CD8-positive, alpha-beta memory T cell (primary cell): ENCODE measurements around the gene MRPL1. TPM values are rescaled to one million over a fixed set of nuclear protein-coding genes. Genes with fewer than 3 reads are reported as not detected.

Experiments
- CTCF ChIA-PET: fragments of 350-600 bp; sonication (Branson Sonifier 250); formaldehyde crosslinking; loops from one replicate; lab custom pipeline; 2021; ENCODE audit warnings: antibody characterized with exemption; lab: Charles Lee
- POLR2A ChIA-PET: fragments of 350-600 bp; sonication (Branson Sonifier 250); formaldehyde crosslinking; loops from one replicate; lab custom pipeline; 2021; ENCODE audit warnings: antibody characterized with exemption; lab: Charles Lee
- DNase-seq, 5 donors: peaks; one replicate each; pipeline versions ENCODE4 v3.0.0 to v3.0.0-alpha.2; 2020 to 2022; ENCODE audit warnings: mixed read lengths in 1 of 5
- H3K27ac ChIP-seq: one replicate; pipeline ENCODE4 v1.7.0; 2013; ENCODE audit warnings: low read depth, mild to moderate bottlenecking, low read length, moderate library complexity
- H3K27me3 ChIP-seq: 2 replicates; pipeline ENCODE4 v1.7.0; 2013; ENCODE audit warnings: low read length, mild to moderate bottlenecking; ENCODE audit not compliant: insufficient read depth, poor library complexity, severe bottlenecking
- H3K36me3 ChIP-seq: 2 replicates; pipeline ENCODE4 v1.7.0; 2013; ENCODE audit warnings: mild to moderate bottlenecking, low read length, moderate library complexity; ENCODE audit not compliant: insufficient read depth
- H3K4me1 ChIP-seq: 2 replicates; pipeline ENCODE4 v1.7.0; 2013; ENCODE audit warnings: mild to moderate bottlenecking, low read length, moderate library complexity; ENCODE audit not compliant: insufficient read depth
- H3K4me3 ChIP-seq: 2 replicates; pipeline ENCODE4 v1.7.0; 2013; ENCODE audit warnings: mild to moderate bottlenecking, low read length
- H3K9me3 ChIP-seq: 2 replicates; pipeline ENCODE4 v1.7.0; 2013; ENCODE audit warnings: mild to moderate bottlenecking, low read length
- H3K27ac Mint-ChIP-seq, 8 donors: one replicate each; pipeline ENCODE4 v1.8.0; 2020 to 2021; ENCODE audit warnings: mixed read lengths in 8 of 8, mild to moderate bottlenecking in 6 of 8, inconsistent platforms in 3 of 8, moderate library complexity in 3 of 8
- H3K27me3 Mint-ChIP-seq, 2 donors: one replicate each; pipeline ENCODE4 v1.8.0; 2020 to 2021; ENCODE audit warnings: mixed read lengths in 2 of 2, mild to moderate bottlenecking in 1 of 2, moderate library complexity in 1 of 2
- H3K36me3 Mint-ChIP-seq, 3 donors: one replicate each; pipeline ENCODE4 v1.8.0; 2020 to 2021; ENCODE audit warnings: mixed read lengths in 3 of 3, inconsistent platforms in 1 of 3, mild to moderate bottlenecking in 1 of 3
- H3K4me1 Mint-ChIP-seq, 3 donors: one replicate each; pipeline ENCODE4 v1.8.0; 2020 to 2021; ENCODE audit warnings: mixed read lengths in 3 of 3, inconsistent platforms in 1 of 3, mild to moderate bottlenecking in 1 of 3
- H3K4me3 Mint-ChIP-seq, 7 donors: one replicate each; pipeline ENCODE4 v1.8.0; 2020 to 2021; ENCODE audit warnings: mixed read lengths in 7 of 7, mild to moderate bottlenecking in 6 of 7, moderate library complexity in 4 of 7, inconsistent platforms in 2 of 7
- H3K9me3 Mint-ChIP-seq, 5 donors: one replicate each; pipeline ENCODE4 v1.8.0; 2020 to 2022; ENCODE audit warnings: mixed read lengths in 5 of 5, mild to moderate bottlenecking in 3 of 5, moderate library complexity in 2 of 5, inconsistent platforms in 1 of 5
- polyA plus RNA-seq: library from polyadenylated mRNA; unstranded; fragments of 300-500 nt; fragmentation: Illumina TruSeq; gene quantifications from one replicate; pipeline ENCODE4 v1.2.3, GENCODE V29; 2021
- total RNA-seq, 2 experiments: library from RNA; stranded (reverse); gene quantifications; one replicate each; pipeline ENCODE4 v1.2.3, GENCODE V29; 2021

The MRPL1 gene
- total and polyA plus RNA-seq, 3 experiments from 2014 or later: 26.5 to 93.8 (median 88.4) TPM

- H3K27me3 ChIP-seq: no peaks in the 10 kb centered on the region
- CTCF ChIA-PET: no interaction called here
- Mint-ChIP-seq H3K4me1 (peaks cover 13 to 17% (median 13%) of the 10 kb centered on the region in 3 donors), H3K9me3 (no peaks in the 10 kb centered on the region), H3K27me3 (no peaks in the 10 kb centered on the region), H3K36me3 (no peaks in the 10 kb centered on the region), H3K27ac (no peak overlapping the region), H3K4me3 (no peak overlapping the region)
- POLR2A ChIA-PET: no interaction called here
- H3K4me1 ChIP-seq: peaks cover 4% of the 10 kb centered on the region
- no peak overlapping the region for H3K4me3 ChIP-seq
- H3K9me3 ChIP-seq: no peaks in the 10 kb centered on the region
- H3K36me3 ChIP-seq: no peaks in the 10 kb centered on the region
- no peak for DNase-seq
- H3K27ac ChIP-seq: no peak overlapping the region
These were observed 29.4 kb upstream of the MRPL1 start for GRCh38 chr4:77833126-77833724.

DNA sequence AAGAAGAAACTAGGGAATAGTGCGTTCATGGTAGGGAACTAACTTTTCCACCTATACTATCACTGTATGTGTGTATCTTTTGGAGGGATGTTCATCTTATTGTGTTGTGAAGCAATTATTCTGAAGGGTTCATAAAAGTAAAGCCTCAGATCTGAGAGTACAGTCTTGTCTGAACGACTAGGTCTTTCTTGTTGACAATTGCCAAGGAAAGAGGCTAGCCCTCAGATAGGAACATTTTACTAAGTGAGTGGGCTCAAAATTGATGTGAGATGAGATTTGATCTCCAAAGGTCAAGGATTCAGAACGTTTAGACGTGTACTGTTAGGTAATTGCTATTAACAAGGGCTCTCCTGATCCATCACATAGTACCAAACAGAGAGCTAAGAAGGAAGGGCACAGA lies 28.2 kb upstream of the MRPL1 start:
- Histone ChIP-seq H3K9me3 (no peaks in the 10 kb centered on the region), H3K27ac (no peak overlapping the region), H3K36me3 (no peaks in the 10 kb centered on the region), H3K4me3 (no peak overlapping the region), H3K4me1 (no peaks in the 10 kb centered on the region), H3K27me3 (no peaks in the 10 kb centered on the region)
- Mint-ChIP-seq H3K9me3 (no peaks in the 10 kb centered on the region), H3K4me1 (peaks cover under 1 to 5% (median 2%) of the 10 kb centered on the region in 3 donors), H3K27me3 (no peaks in the 10 kb centered on the region), H3K36me3 (no peaks in the 10 kb centered on the region), H3K27ac (no peak overlapping the region), H3K4me3 (no peak overlapping the region)
- DNase-seq: no peak
- POLR2A ChIA-PET: no interaction called here
- CTCF ChIA-PET: no interaction called here

DNA sequence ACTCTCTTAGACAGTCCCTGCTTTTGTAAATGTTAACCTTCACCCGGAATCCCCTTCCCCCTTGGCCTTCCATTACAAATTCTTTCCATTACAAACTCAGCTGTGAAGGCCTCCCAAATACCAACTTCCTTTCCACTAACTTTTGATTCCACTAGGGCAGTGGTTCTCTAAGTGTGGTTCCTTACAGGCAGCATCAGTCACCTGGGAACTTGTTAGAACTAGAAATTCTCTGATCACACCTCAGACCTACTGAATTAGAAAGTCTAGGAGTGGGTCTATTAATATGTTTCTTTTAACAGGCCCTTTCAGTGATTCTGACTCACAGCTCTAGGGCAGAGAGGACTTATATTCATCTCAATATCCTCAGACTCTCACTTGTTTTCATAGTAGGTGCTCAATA lies 19.0 kb upstream of the MRPL1 start:
- H3K27ac Mint-ChIP-seq: peak overlapping the region in 1 of 8 donors; percentile 71

GRCh38 chr4:77844363-77844762 lies 18.3 kb upstream of the MRPL1 start:
- Histone ChIP-seq H3K27ac (no peak overlapping the region), H3K4me1 (no peaks in the 10 kb centered on the region), H3K36me3 (no peaks in the 10 kb centered on the region), H3K9me3 (no peaks in the 10 kb centered on the region), H3K27me3 (no peaks in the 10 kb centered on the region), H3K4me3 (no peak overlapping the region)
- Mint-ChIP-seq H3K4me3 (no peak overlapping the region), H3K36me3 (no peaks in the 10 kb centered on the region), H3K27me3 (no peaks in the 10 kb centered on the region), H3K27ac (no peak overlapping the region), H3K4me1 (peaks cover 8 to 16% (median 11%) of the 10 kb centered on the region in 3 donors), H3K9me3 (no peaks in the 10 kb centered on the region)
- DNase-seq: no peak
- ChIA-PET POLR2A (interaction anchor here (0.8 kb wide), 1 partner anchor 24 kb away, joined by 3 read pairs; no protein-coding TSS in a partner anchor), CTCF (no interaction called here)

More for the DNA sequence above, 19.0 kb upstream of the MRPL1 start:
- peaks cover 8 to 16% (median 11%) of the 10 kb centered on the region in 3 donors for H3K4me1 Mint-ChIP-seq
- no peak overlapping the region for H3K4me3 ChIP-seq
- no peaks in the 10 kb centered on the region for H3K27me3 Mint-ChIP-seq
- ChIA-PET CTCF (no interaction called here), POLR2A (no interaction called here)
- DNase-seq: no peak
- no peaks in the 10 kb centered on the region for H3K36me3 Mint-ChIP-seq
- H3K4me3 Mint-ChIP-seq: no peak overlapping the region
- no peaks in the 10 kb centered on the region for H3K4me1 ChIP-seq
- no peaks in the 10 kb centered on the region for H3K9me3 ChIP-seq
- H3K27ac ChIP-seq: no peak overlapping the region
- no peaks in the 10 kb centered on the region for H3K27me3 ChIP-seq
- no peaks in the 10 kb centered on the region for H3K9me3 Mint-ChIP-seq
- H3K36me3 ChIP-seq: no peaks in the 10 kb centered on the region

DNA sequence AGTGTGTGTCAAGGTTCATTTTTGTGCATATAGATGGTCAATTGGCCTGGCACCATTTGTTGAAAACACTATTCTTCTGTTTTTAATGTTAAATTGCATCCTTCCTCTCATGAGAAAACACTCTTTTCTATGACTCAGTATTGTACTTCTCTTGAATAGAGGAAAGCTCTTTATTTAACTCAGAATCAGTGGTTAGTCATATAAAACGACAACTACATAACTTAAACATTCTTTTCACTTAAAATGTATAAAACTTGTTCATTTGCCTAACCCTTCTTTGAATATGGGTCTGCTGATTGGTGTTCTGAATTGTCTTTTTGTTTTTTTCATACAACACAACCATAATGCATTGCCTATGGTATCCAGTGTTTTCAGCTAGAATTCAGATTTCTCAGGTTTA lies 17.2 kb upstream of the MRPL1 start:
- Mint-ChIP-seq H3K27me3 (no peaks in the 10 kb centered on the region), H3K27ac (no peak overlapping the region), H3K4me1 (peaks cover 8 to 16% (median 11%) of the 10 kb centered on the region in 3 donors), H3K9me3 (no peaks in the 10 kb centered on the region), H3K36me3 (no peaks in the 10 kb centered on the region), H3K4me3 (no peak overlapping the region)
- ChIA-PET POLR2A (no interaction called here), CTCF (no interaction called here)
- H3K27ac ChIP-seq: no peak overlapping the region
- H3K9me3 ChIP-seq: no peaks in the 10 kb centered on the region
- H3K4me1 ChIP-seq: no peaks in the 10 kb centered on the region
- H3K4me3 ChIP-seq: no peak overlapping the region
- no peak for DNase-seq
- no peaks in the 10 kb centered on the region for H3K36me3 ChIP-seq
- H3K27me3 ChIP-seq: no peaks in the 10 kb centered on the region

GRCh38 chr4:77845929-77846328 lies 16.7 kb upstream of the MRPL1 start:
- Histone ChIP-seq H3K9me3 (no peaks in the 10 kb centered on the region), H3K4me1 (no peaks in the 10 kb centered on the region), H3K27me3 (no peaks in the 10 kb centered on the region), H3K4me3 (no peak overlapping the region), H3K36me3 (no peaks in the 10 kb centered on the region), H3K27ac (no peak overlapping the region)
- H3K4me3 Mint-ChIP-seq: peak overlapping the region in 1 of 7 donors; percentile 32
- H3K4me1 Mint-ChIP-seq: peaks cover 8 to 16% (median 11%) of the 10 kb centered on the region in 3 donors
- H3K27ac Mint-ChIP-seq: no peak overlapping the region
- no peaks in the 10 kb centered on the region for H3K36me3 Mint-ChIP-seq
- H3K9me3 Mint-ChIP-seq: no peaks in the 10 kb centered on the region
- no peaks in the 10 kb centered on the region for H3K27me3 Mint-ChIP-seq
- no peak for DNase-seq
- CTCF ChIA-PET: interaction anchor here (1.0 kb wide), 1 partner anchor 10 kb away, joined by 3 read pairs; no protein-coding TSS in a partner anchor
- POLR2A ChIA-PET: no interaction called here

DNA sequence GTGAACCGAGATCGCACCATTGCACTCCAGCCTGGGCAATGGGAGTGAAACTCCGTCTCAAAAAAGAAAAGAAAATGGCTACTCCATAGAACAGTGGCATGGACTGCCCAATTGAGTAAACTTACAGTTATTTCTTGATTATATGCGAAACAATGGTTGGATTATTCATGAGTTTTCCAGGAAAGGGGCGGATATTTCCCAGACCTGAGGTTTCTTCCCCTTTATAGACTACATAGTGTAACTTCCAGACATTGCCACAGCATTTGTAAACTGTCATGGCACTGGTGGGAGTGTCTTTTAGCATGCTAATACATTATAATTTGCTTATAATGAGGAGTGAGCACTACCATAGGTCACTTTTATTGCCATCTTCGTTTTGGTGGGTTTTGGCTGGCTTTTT lies 14.1 kb upstream of the MRPL1 start:
- Histone ChIP-seq H3K9me3 (no peaks in the 10 kb centered on the region), H3K27me3 (no peaks in the 10 kb centered on the region), H3K4me1 (peaks cover 18% of the 10 kb centered on the region), H3K4me3 (no peak overlapping the region), H3K27ac (no peak overlapping the region), H3K36me3 (no peaks in the 10 kb centered on the region)
- H3K4me1 Mint-ChIP-seq: peaks cover 28 to 39% (median 34%) of the 10 kb centered on the region in 3 donors
- no peak overlapping the region for H3K27ac Mint-ChIP-seq
- POLR2A ChIA-PET: no interaction called here
- CTCF ChIA-PET: no interaction called here
- no peaks in the 10 kb centered on the region for H3K9me3 Mint-ChIP-seq
- no peak overlapping the region for H3K4me3 Mint-ChIP-seq
- H3K36me3 Mint-ChIP-seq: no peaks in the 10 kb centered on the region
- DNase-seq: no peak
- no peaks in the 10 kb centered on the region for H3K27me3 Mint-ChIP-seq

- CTCF ChIA-PET: interaction anchor here (0.6 kb wide), 1 partner anchor 13 kb away, joined by 3 read pairs; no protein-coding TSS in a partner anchor
- H3K4me1 Mint-ChIP-seq: peaks cover 30 to 40% (median 36%) of the 10 kb centered on the region in 3 donors
These were observed 13.2 kb upstream of the MRPL1 start for GRCh38 chr4:77849278-77849965.

More at GRCh38 chr4:77849278-77849965, 13.2 kb upstream of the MRPL1 start:
- Histone ChIP-seq H3K27me3 (no peaks in the 10 kb centered on the region), H3K4me3 (no peak overlapping the region), H3K36me3 (no peaks in the 10 kb centered on the region), H3K4me1 (peaks cover 26% of the 10 kb centered on the region), H3K27ac (no peak overlapping the region), H3K9me3 (no peaks in the 10 kb centered on the region)
- Mint-ChIP-seq H3K9me3 (no peaks in the 10 kb centered on the region), H3K27ac (no peak overlapping the region), H3K4me3 (no peak overlapping the region), H3K27me3 (no peaks in the 10 kb centered on the region), H3K36me3 (no peaks in the 10 kb centered on the region)
- POLR2A ChIA-PET: interaction anchor here (1.2 to 1.9 kb wide), 2 partner anchors 13 to 29 kb away, joined by 4 read pairs; partner anchors contain the start of gene MRPL1
- DNase-seq: no peak
